SK-N-MC (cell line): ENCODE measurements around the gene MAML1.

Experiments
- FOXP2 ChIP-seq: optimal IDR thresholded peaks from 2 replicates; pipeline ENCODE3; 2011; ENCODE audit warnings: mild to moderate bottlenecking, moderate library complexity; ENCODE audit not compliant: insufficient read depth; ENCODE audit errors: extremely low read length, control extremely low read depth
- POLR2AphosphoS5 ChIP-seq: IDR thresholded peaks from 2 replicates; pipeline ENCODE4 v1.6.1; 2012; ENCODE audit warnings: mild to moderate bottlenecking, low read depth, low read length, borderline replicate concordance

- TF ChIP-seq FOXP2: no peak
- TF ChIP-seq POLR2AphosphoS5: no peak
These were observed 65.6 kb downstream of the MAML1 start for GRCh38 chr5:179798144-179798770.
